Liver (tissue), 9 donors: ENCODE results near the gene ANKFN1. TPM values are rescaled to one million over a fixed set of nuclear protein-coding genes. Genes with fewer than 3 reads are reported as not detected.

Source experiments
- DNase-seq: peaks from one replicate; pipeline ENCODE4 v3.0.0-alpha.2; 2017; ENCODE audit warnings: low spot score
- H3K27ac ChIP-seq, 2 donors: one replicate each; pipeline ENCODE4 v1.7.0; 2013; ENCODE audit warnings: inconsistent platforms in 2 of 2, low read length in 2 of 2, control low read depth in 1 of 2, low read depth in 1 of 2, mild to moderate bottlenecking in 1 of 2
- H3K27me3 ChIP-seq, 4 donors: one replicate each; pipeline versions ENCODE4 v1.6.1 to v1.7.0; 2013; ENCODE audit warnings: low read length in 3 of 4, inconsistent platforms in 1 of 4, mild to moderate bottlenecking in 1 of 4, moderate library complexity in 1 of 4; ENCODE audit not compliant: control insufficient read depth in 4 of 4, insufficient read depth in 4 of 4
- H3K36me3 ChIP-seq, 4 donors: one replicate each; pipeline versions ENCODE4 v1.6.1 to v1.7.0; 2013; ENCODE audit warnings: low read length in 3 of 4, mild to moderate bottlenecking in 3 of 4, low read depth in 1 of 4, moderate library complexity in 1 of 4; ENCODE audit not compliant: control insufficient read depth in 4 of 4, insufficient read depth in 3 of 4
- H3K4me1 ChIP-seq, 4 donors: one replicate each; pipeline versions ENCODE4 v1.6.1 to v1.7.0; 2013; ENCODE audit warnings: low read length in 3 of 4, mild to moderate bottlenecking in 3 of 4, moderate library complexity in 1 of 4; ENCODE audit not compliant: control insufficient read depth in 4 of 4, insufficient read depth in 4 of 4
- H3K4me3 ChIP-seq, 3 donors: one replicate each; pipeline versions ENCODE4 v1.6.1 to v1.7.0; 2013; ENCODE audit warnings: low read length in 3 of 3, control low read depth in 1 of 3, low read depth in 1 of 3, mild to moderate bottlenecking in 1 of 3
- H3K9ac ChIP-seq, 2 donors: one replicate each; pipeline ENCODE4 v1.7.0; 2013; ENCODE audit warnings: low read length in 2 of 2, mild to moderate bottlenecking in 2 of 2, moderate library complexity in 2 of 2, control low read depth in 1 of 2, low read depth in 1 of 2
- H3K9me3 ChIP-seq, 4 donors: one replicate each; pipeline versions ENCODE4 v1.6.1 to v1.7.0; 2013; ENCODE audit warnings: low read length in 3 of 4; ENCODE audit not compliant: control insufficient read depth in 4 of 4
- CTCF ChIP-seq: fragments of 150-350 bp; IDR thresholded peaks from 2 replicates; pipeline ENCODE4 v1.5.1; 2017; ENCODE audit warnings: improper control_type of control experiment, low read depth, low read length; ENCODE audit not compliant: missing input control
- EGR1 ChIP-seq, 2 donors: IDR thresholded peaks; 2 replicates each; pipeline ENCODE4 v1.6.1; 2016 to 2018; ENCODE audit warnings: antibody characterized with exemption in 2 of 2, low read depth in 2 of 2
- FOXA1 ChIP-seq: IDR thresholded peaks from 2 replicates; pipeline ENCODE4 v1.6.1; 2016; ENCODE audit warnings: antibody characterized with exemption
- FOXA2 ChIP-seq: IDR thresholded peaks from 2 replicates; pipeline ENCODE4 v1.6.1; 2016; ENCODE audit warnings: antibody characterized with exemption
- HNF4A ChIP-seq, 2 donors: conservative IDR thresholded peaks; 2 replicates each; pipeline ENCODE4 v1.6.1; 2016; ENCODE audit warnings: antibody characterized with exemption in 2 of 2, mild to moderate bottlenecking in 2 of 2
- HNF4G ChIP-seq: IDR thresholded peaks from 2 replicates; pipeline ENCODE4 v1.6.1; 2016; ENCODE audit warnings: antibody characterized with exemption
- JUND ChIP-seq, 2 donors: IDR thresholded peaks; 2 replicates each; pipeline ENCODE4 v1.6.1; 2016; ENCODE audit warnings: antibody characterized with exemption in 2 of 2
- MAX ChIP-seq: IDR thresholded peaks from 2 replicates; pipeline ENCODE4 v1.6.1; 2016; ENCODE audit warnings: antibody characterized with exemption
- NR2F2 ChIP-seq: IDR thresholded peaks from 2 replicates; pipeline ENCODE4 v1.6.1; 2016; ENCODE audit warnings: antibody characterized with exemption
- RAD21 ChIP-seq, 2 donors: IDR thresholded peaks; 2 replicates each; pipeline ENCODE4 v1.6.1; 2016; ENCODE audit warnings: antibody characterized with exemption in 2 of 2, mild to moderate bottlenecking in 2 of 2
- REST ChIP-seq: IDR thresholded peaks from 2 replicates; pipeline ENCODE4 v1.6.1; 2016; ENCODE audit warnings: antibody characterized with exemption, mild to moderate bottlenecking
- RXRA ChIP-seq, 2 donors: IDR thresholded peaks; 2 replicates each; pipeline ENCODE4 v1.6.1; 2017 to 2018; ENCODE audit warnings: antibody characterized with exemption in 2 of 2, mild to moderate bottlenecking in 1 of 2
- TAF1 ChIP-seq: conservative IDR thresholded peaks from 2 replicates; pipeline ENCODE4 v1.6.1; 2016; ENCODE audit warnings: antibody characterized with exemption, mild to moderate bottlenecking
- YY1 ChIP-seq: IDR thresholded peaks from 2 replicates; pipeline ENCODE4 v1.6.1; 2016; ENCODE audit warnings: antibody characterized with exemption, mild to moderate bottlenecking
- ZBTB33 ChIP-seq: IDR thresholded peaks from 2 replicates; pipeline ENCODE4 v1.6.1; 2016; ENCODE audit warnings: antibody characterized with exemption
- WGBS: extraction: QIAGEN DNeasy Blood & Tissue Kit; methylation state at CpG from one replicate; pipeline ENCODE4 v1.1.7; 2013; 5-methylcytosine and 5-hydroxymethylcytosine counted together
- polyA plus RNA-seq, 2 donors: library from polyadenylated mRNA; stranded (reverse) in 1 of 2; unstranded in 1 of 2; fragments of 200-250 nt in 1 of 2; fragments of >200 nt in 1 of 2; fragmentation: Nextera tagmentation in 1 of 2; extraction: Ambion mirVana in 1 of 2; gene quantifications; one replicate each; pipeline versions ENCODE4 v1.2.1 to v1.2.3, GENCODE V29; 2013 to 2015
- total RNA-seq, 2 donors: library from RNA; depleted of rRNA; stranded (reverse); fragments of >200 nt; gene quantifications; one replicate each; pipeline ENCODE4 v1.2.3, GENCODE V29; 2014
- donor health status: healthy.
- donor health status: healthy.
- donor health status: healthy.
- donor health status: healthy.
- donor health status: healthy.

ANKFN1 gene
- total and polyA plus RNA-seq, 4 donors = not detected

GRCh38 chr17:56448371-56448770 is 295.1 kb downstream of the ANKFN1 start:
- TF ChIP-seq JUND (IDR thresholded peaks at IDR 0.05) (no peak), FOXA1 (no peak), NR2F2 (no peak)
- Histone ChIP-seq H3K4me3 (no peak overlapping the region), H3K27ac (no peak overlapping the region), H3K4me1 (no peaks in the 10 kb centered on the region), H3K36me3 (no peaks in the 10 kb centered on the region), H3K9ac (no peak overlapping the region), H3K27me3 (peaks cover 0 to 14% (median 2%) of the 10 kb centered on the region in 4 donors), H3K9me3 (no peaks in the 10 kb centered on the region)
- 72% methylated on average over 2 of the region's 2 CpGs for WGBS
- no peak for DNase-seq

- no peaks in the 10 kb centered on the region for H3K9me3 ChIP-seq
- no peak overlapping the region for H3K27ac ChIP-seq
- H3K27me3 ChIP-seq = peaks cover 0 to 15% (median 2%) of the 10 kb centered on the region in 4 donors
- no peak overlapping the region for H3K9ac ChIP-seq
- H3K4me1 ChIP-seq = no peaks in the 10 kb centered on the region
- H3K4me3 ChIP-seq = no peak overlapping the region
- no peak for DNase-seq
- H3K36me3 ChIP-seq = no peaks in the 10 kb centered on the region
- WGBS = 72% methylated on average over 8 of the region's 8 CpGs
- TF ChIP-seq RAD21 (IDR thresholded peaks at IDR 0.05) = no peak
- TF ChIP-seq YY1 = no peak
- no peak for TF ChIP-seq NR2F2
- no peak for TF ChIP-seq TAF1
- no peak for TF ChIP-seq HNF4G
- no peak for TF ChIP-seq FOXA2
- no peak for TF ChIP-seq HNF4A (conservative IDR thresholded peaks at IDR 0.05)
- no peak for TF ChIP-seq CTCF
- no peak for TF ChIP-seq JUND (IDR thresholded peaks at IDR 0.05)
- TF ChIP-seq REST = no peak
- no peak for TF ChIP-seq ZBTB33
- no peak for TF ChIP-seq EGR1 (IDR thresholded peaks at IDR 0.05; ENCODE audit: low read depth in 2 of 2)
- no peak for TF ChIP-seq MAX
- TF ChIP-seq FOXA1 = no peak
- TF ChIP-seq RXRA (IDR thresholded peaks at IDR 0.05) = no peak
These were observed 295.9 kb downstream of the ANKFN1 start for GRCh38 chr17:56449176-56449575.
